ES-I3 (cell line): ENCODE measurements around the gene MARCO.
"Not testable (repeated sequence)": the region's sequence is repeated elsewhere in the genome, so short reads cannot be mapped to it uniquely, and the experiment has no call there.

ENCODE experiments used
- H3K36me3 ChIP-seq: 2 replicates; pipeline ENCODE4 v1.6.1; 2013; ENCODE audit warnings: mild to moderate bottlenecking, low read length, control low read depth, moderate library complexity; ENCODE audit not compliant: insufficient read depth
- H3K4me1 ChIP-seq: 2 replicates; pipeline ENCODE4 v1.6.1; 2013; ENCODE audit warnings: mild to moderate bottlenecking, control low read depth, low read length; ENCODE audit not compliant: insufficient read depth
- H3K9ac ChIP-seq: 2 replicates; pipeline ENCODE4 v1.6.1; 2013; ENCODE audit warnings: low read depth, mild to moderate bottlenecking, low read length, moderate library complexity
- H3K9me3 ChIP-seq: 2 replicates; pipeline ENCODE4 v1.6.1; 2013; ENCODE audit warnings: mild to moderate bottlenecking, low read length, moderate library complexity; ENCODE audit not compliant: control insufficient read depth, insufficient read depth

MARCO gene

GRCh38 chr2:118940486-118941120 lies 1.4 kb upstream of the MARCO start:
- no peaks in the 10 kb centered on the region for H3K4me1 ChIP-seq
- no peak overlapping the region for H3K9ac ChIP-seq
- no peaks in the 10 kb centered on the region for H3K36me3 ChIP-seq
- H3K9me3 ChIP-seq, result no peaks in the 10 kb centered on the region

DNA sequence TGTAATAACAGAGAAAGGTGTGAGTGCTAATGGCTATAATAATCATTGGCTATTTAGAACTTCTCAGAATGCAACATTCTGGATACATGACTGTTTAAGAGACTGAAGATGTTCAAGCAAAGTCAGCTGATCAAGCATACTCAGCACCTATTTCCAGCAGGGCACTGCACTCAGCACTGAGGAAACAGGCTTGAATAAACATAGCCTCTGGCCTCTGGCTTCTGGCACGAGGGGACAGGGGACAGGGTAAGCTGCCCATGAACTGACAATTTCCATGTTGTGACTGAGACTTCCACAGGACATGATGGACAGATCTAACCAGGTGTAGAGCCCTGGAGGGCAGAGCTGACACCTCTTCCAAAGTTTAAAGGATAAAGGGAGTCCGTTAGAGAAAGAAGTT lies 1.3 kb downstream of the MARCO start:
- H3K9ac ChIP-seq, result no peak overlapping the region

GRCh38 chr2:118945881-118946280 lies 3.9 kb downstream of the MARCO start:
- H3K4me1 ChIP-seq, result no peaks in the 10 kb centered on the region
- H3K9me3 ChIP-seq, result no peaks in the 10 kb centered on the region
- H3K9ac ChIP-seq, result no peak overlapping the region
- no peaks in the 10 kb centered on the region for H3K36me3 ChIP-seq

More for the DNA sequence above, 1.3 kb downstream of the MARCO start:
- no peaks in the 10 kb centered on the region for H3K9me3 ChIP-seq
- H3K36me3 ChIP-seq, result no peaks in the 10 kb centered on the region
- H3K4me1 ChIP-seq, result no peaks in the 10 kb centered on the region

DNA sequence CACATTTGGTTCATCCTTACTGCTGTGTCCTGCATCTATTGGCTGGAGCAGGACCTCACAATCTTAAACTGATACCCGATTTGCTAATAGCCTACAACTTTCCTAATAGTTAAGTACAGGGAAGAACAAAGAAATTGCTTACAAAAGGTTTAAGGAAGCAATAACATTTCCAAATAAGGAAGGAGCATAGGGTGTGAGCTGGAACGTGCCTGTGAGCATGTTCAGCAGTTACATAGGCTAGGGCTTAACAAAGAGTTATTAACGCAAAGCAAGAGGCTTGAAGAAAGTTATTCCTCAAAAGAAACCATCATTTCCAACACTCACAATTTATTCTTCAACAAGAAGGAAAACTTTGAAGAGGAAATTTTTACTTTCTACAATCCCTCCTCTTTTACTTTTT lies 6.3 kb downstream of the MARCO start:
- H3K9ac ChIP-seq, H3K4me1 ChIP-seq, H3K36me3 ChIP-seq, H3K9me3 ChIP-seq: not testable (repeated sequence)

GRCh38 chr2:118954297-118955060 lies 12.5 kb downstream of the MARCO start:
- Histone ChIP-seq H3K4me1 (no peaks in the 10 kb centered on the region), H3K36me3 (no peaks in the 10 kb centered on the region), H3K9ac (no peak overlapping the region), H3K9me3 (no peaks in the 10 kb centered on the region)

GRCh38 chr2:118965737-118966136 lies 23.7 kb downstream of the MARCO start:
- peaks cover 4% of the 10 kb centered on the region; the same call in 1 of the 2 replicates for H3K4me1 ChIP-seq
- no peaks in the 10 kb centered on the region for H3K36me3 ChIP-seq
- H3K9ac ChIP-seq, result no peak overlapping the region
- H3K9me3 ChIP-seq, result no peaks in the 10 kb centered on the region; the same call in 1 of the 2 replicates

GRCh38 chr2:118967124-118967880 lies 25.3 kb downstream of the MARCO start:
- Histone ChIP-seq H3K4me1 (peaks cover 4% of the 10 kb centered on the region; the same call in 1 of the 2 replicates), H3K9me3 (no peaks in the 10 kb centered on the region), H3K9ac (no peak overlapping the region), H3K36me3 (no peaks in the 10 kb centered on the region)

DNA sequence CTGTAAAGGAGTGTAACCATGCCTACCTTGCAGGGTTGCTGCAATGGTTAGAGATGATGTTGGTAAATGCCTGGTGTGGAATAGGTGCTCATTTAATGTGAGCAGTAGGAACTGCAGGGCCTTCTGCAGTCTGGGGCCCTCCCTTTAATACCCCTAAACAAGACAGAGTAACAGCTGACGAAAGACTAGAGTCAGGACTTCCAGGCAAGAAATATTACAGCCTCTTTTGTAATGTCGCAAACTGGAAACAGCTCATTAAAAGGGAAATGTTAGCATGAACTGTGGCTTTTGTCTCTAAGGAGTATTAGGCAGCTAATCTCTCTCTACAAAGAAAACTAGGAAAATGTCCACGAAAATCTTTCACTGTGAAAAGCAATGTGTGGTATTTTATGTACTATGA lies 26.0 kb downstream of the MARCO start:
- H3K36me3 ChIP-seq, result no peaks in the 10 kb centered on the region
- H3K4me1 ChIP-seq, result peaks cover 4% of the 10 kb centered on the region; the same call in 1 of the 2 replicates
- H3K9ac ChIP-seq, result no peak overlapping the region
- no peaks in the 10 kb centered on the region for H3K9me3 ChIP-seq

DNA sequence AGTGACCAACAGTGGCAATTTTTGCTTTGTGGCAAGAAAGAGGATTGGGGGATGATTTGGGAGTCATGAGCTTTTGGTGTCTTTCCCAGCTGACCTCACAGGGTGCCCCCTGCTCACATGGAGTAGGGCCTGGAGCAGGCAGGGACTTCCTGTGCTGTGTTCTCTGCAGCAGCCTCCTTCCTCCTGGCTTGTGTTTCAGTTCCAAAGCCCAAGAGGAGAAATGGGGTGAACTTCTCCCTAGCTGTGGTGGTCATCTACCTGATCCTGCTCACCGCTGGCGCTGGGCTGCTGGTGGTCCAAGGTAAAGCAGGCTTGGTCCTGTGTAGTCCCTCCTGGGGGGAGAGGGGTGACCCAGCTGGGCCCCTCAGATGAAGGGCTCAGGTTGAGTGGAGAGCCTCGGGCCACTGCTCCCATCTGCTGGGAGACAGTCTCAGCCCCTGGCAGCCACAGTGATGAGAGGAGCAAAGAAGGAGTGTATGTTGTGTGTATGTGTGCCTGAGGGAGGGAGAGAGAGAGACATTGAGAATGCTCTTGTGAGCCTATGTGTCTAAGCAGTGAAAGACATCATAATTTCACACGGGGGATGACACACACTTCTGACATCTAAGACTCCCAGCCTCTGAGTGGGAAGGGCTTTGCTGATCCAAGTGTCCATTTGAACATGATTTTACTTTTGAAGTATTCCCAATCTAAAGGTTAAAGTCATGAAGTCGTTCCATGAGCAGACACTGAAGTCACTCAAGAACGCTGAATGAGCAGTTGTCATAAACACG lies 27.2 kb downstream of the MARCO start:
- no peaks in the 10 kb centered on the region for H3K9me3 ChIP-seq
- no peaks in the 10 kb centered on the region for H3K36me3 ChIP-seq
- peaks cover 4% of the 10 kb centered on the region; the same call in 1 of the 2 replicates for H3K4me1 ChIP-seq
- no peak overlapping the region for H3K9ac ChIP-seq

DNA sequence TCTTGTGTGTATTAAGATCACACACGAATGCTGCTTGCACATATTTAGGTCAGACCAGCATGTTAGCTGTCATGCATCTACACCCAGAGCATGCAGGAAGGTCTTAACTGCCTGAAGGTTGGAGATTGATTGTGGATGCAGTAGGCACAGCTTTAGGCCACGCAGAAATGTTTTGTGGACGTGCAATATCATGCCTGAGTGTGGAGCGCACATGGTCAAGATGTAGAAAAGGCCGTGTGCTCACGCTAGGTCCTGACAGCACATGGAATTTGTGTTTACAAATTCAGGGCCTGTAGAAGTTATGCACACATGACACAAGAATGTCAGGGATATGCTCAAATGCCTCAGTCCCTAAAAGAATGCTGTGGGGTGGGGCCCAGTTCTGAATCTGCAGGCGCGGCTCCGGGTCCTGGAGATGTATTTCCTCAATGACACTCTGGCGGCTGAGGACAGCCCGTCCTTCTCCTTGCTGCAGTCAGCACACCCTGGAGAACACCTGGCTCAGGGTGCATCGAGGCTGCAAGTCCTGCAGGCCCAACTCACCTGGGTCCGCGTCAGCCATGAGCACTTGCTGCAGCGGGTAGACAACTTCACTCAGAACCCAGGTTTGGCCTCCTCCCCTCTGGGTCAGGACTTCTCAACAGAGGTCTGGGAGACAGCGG lies 27.9 kb downstream of the MARCO start:
- Histone ChIP-seq H3K4me1 (peaks cover 4% of the 10 kb centered on the region; the same call in 1 of the 2 replicates), H3K9ac (no peak overlapping the region), H3K9me3 (no peaks in the 10 kb centered on the region), H3K36me3 (no peaks in the 10 kb centered on the region)

DNA sequence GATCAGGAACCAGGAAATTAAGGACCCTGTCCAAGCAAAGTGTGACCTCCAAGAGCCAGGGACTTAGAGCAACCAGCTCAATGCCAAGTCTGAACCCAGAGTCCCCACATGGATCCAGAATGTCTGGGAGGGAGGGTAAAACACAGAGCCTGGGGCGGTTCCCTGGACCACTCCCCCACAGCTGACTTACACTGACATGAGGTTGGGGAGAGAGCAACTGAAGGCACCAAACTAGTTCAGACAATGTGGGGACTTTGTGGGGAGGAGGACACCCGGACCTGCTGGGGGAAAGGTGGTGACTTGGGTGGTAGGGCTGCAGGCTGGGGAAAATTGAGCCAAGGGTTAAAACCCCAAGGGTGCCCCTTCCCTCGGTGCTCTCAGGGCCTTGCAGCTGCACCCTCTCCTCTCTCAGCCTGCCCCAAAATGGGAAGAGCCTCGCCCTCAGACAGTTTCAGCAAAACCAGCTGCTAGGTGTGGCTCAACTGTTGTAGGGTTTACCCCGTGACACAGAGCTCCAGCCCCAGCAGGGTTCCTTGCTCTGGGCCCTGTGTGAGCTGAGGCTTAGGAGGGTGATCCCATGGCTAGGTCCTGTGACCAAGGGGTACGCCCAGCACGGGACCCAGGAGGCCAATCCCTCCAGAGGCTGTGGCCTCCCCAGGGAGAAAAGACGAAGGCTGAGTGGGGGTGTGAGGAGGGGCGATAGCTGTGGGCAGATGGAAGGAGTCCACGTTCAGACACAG lies 28.6 kb downstream of the MARCO start:
- no peak overlapping the region for H3K9ac ChIP-seq
- H3K4me1 ChIP-seq, result peaks cover 4% of the 10 kb centered on the region; the same call in 1 of the 2 replicates
- no peaks in the 10 kb centered on the region for H3K9me3 ChIP-seq
- no peaks in the 10 kb centered on the region for H3K36me3 ChIP-seq

DNA sequence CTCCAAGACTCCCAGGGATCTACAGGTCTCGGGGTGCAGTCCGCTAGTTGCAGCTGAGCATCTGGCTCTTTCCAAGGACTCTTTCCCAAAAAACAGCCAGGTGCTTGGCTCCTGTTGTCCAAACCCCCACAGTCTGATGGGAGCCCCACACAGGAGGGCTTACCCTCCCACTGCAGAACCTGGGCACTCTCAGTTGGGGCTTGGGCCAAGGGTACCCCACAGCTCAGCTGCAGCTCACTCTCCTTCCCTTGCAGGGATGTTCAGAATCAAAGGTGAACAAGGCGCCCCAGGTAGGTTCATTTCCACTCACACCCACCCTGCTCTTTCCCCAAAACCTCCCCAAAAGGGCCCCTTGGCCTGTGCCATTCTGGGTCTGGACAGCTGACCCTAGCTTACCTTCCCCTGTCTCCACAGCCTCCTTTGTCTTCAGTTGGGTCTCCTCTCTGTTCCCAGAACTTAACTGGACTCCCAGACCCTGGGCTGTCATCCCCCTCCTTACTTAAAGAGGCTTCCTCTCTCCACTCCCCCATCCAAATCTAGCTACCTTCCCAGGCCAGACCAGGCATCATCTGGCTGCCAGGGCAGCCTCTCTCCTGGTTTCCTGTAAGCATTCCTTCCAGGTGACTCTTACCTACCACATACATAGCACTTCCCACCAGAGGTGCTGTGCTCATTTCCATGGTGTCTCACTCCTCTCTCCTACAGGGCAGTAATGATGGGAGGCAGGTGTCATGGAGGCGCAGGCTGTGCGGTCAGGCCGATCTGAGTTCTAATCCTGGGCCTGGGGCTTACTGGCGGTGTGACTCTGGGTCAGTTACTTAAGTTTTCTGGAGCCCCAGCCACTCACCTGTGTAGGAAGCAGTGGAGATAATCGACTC lies 29.5 kb downstream of the MARCO start:
- H3K9me3 ChIP-seq, result no peaks in the 10 kb centered on the region
- H3K4me1 ChIP-seq, result peaks cover 4% of the 10 kb centered on the region; the same call in 1 of the 2 replicates
- no peaks in the 10 kb centered on the region for H3K36me3 ChIP-seq
- no peak overlapping the region for H3K9ac ChIP-seq
